ENCODE results near the gene PIP5K1C. TPM values are rescaled to one million over a fixed set of nuclear protein-coding genes. Genes with fewer than 3 reads are reported as not detected.

The PIP5K1C gene
- total RNA-seq, 4 donors from 2014 or later = 25.4 to 91.1 (median 36.4) TPM

DNA sequence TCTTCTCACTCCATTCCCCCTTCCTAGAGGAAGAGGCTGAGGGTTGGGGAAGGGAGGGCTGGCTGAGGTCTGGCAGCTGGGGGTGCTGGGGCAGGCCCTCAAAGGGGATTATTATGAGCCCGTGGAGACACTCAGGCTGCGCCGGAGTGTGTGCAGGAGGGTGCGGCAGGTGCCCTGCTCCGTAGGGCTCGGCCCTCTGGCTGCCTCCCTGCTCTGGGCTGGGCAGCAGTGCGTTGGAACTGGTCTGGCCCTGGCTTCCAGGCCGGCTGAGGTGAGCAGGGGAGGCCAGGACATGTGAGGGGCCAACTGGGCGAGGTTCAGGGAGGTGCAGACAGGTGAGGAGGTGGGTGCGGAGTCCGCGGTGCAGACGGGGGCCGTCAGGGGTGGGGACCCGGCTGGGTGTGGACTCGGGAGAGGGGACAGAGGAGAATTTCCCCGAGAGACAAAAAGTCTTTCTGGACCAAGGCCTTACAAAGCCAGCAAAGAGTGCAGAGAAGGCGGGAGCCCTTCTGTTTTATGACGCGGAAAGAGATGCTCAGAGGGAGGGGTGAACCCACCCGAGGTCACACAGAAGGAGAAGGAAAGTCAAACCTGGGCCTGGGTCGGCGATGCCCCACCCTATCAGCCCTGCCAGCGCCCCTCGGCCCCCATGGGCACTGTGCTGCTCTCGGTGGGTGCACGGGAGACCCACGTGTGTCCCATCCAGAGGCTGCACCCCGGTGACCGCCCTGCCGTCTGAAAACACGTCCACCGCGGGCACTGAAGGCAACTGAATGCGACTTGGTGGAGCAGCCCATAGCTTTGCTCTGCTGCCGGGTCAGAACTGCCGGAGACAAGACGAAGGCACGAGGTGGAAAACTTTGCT, 31.0 kb downstream of the PIP5K1C start:
- H3K27me3 ChIP-seq = no peaks in the 10 kb centered on the region
- intact Hi-C loops (cut with DNase I; ENCODE audit: low total_unique reads) (no loop called here), in situ Hi-C loops (cut with MboI; ENCODE audit: low pct_ligation_motif_present in 1 of 4, low pct_unique_long_range_greater_than_20kb in 1 of 4, low sequenced_read_pairs in 3 of 4) (no loop called here)
- H3K4me3 ChIP-seq = no peak overlapping the region
- 68% methylated on average over 7 to 39 of the region's 39 CpGs for WGBS, 2 donors (ENCODE audit: low coverage in 1 of 2)
- peaks cover 28 to 56% (median 40%) of the 10 kb centered on the region in 4 donors for H3K4me1 ChIP-seq
- DNase-seq = no peak
- H3K9me3 ChIP-seq = no peaks in the 10 kb centered on the region
- no peaks in the 10 kb centered on the region for H3K36me3 ChIP-seq
- TF ChIP-seq EP300 (IDR thresholded peaks at IDR 0.05; ENCODE audit: low read depth) (no peak), CTCF (IDR thresholded peaks at IDR 0.05) (no peak), POLR2A (IDR thresholded peaks at IDR 0.05) (no peak), POLR2AphosphoS5 (IDR thresholded peaks at IDR 0.05) (peak in 1 of 3 donors; percentile 16)
- H3K27ac ChIP-seq = peak overlapping the region; percentile 92 to 96 (median 94)

- TF ChIP-seq POLR2A (IDR thresholded peaks at IDR 0.05) (no peak), POLR2AphosphoS5 (IDR thresholded peaks at IDR 0.05) (no peak), CTCF (IDR thresholded peaks at IDR 0.05) (no peak), EP300 (IDR thresholded peaks at IDR 0.05; ENCODE audit: low read depth) (no peak)
- peak overlapping the region; percentile 92 to 96 (median 94) for H3K27ac ChIP-seq
- intact Hi-C loops (cut with DNase I; ENCODE audit: low total_unique reads) = loop anchor here (1.0 kb wide), 1 partner anchor 32 kb away; the partner anchor contains the start of gene PIP5K1C
- no peaks in the 10 kb centered on the region for H3K27me3 ChIP-seq
- WGBS, 2 donors (ENCODE audit: low coverage in 1 of 2) = 81% methylated on average over 33 of the region's 34 CpGs; no CpG with 5 or more reads in 1 of the 2 donors
- H3K36me3 ChIP-seq = peaks cover 0 to 5% (median 0%) of the 10 kb centered on the region in 4 donors
- no peak for DNase-seq
- no peak overlapping the region for H3K4me3 ChIP-seq
- H3K9me3 ChIP-seq = no peaks in the 10 kb centered on the region
- peaks cover 28 to 56% (median 40%) of the 10 kb centered on the region in 4 donors for H3K4me1 ChIP-seq
- in situ Hi-C loops (cut with MboI; ENCODE audit: low pct_ligation_motif_present in 1 of 4, low pct_unique_long_range_greater_than_20kb in 1 of 4, low sequenced_read_pairs in 3 of 4) = no loop called here
Observed at GRCh38 chr19:3668331-3669081, 31.8 kb downstream of the PIP5K1C start.

DNA sequence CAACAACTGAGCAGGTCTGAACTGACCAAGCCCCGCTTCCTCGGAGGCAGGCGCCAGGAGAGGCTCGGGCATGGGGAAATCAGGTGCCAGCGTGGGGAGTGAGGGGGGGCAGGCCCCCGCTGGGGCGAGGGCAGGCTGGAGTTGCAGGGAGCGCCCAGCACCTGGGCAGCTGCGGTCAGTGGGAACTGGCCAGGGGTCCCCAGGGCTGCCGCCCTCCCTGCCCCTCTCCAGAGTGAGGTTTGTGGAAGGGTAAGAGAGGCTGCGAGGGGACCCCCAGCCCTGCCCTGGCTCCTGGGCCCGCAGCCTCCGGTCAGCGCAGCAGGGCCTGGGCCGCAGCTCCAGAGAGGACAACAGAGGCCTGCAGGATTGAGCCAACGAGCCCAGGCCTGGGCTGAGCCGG, 32.5 kb downstream of the PIP5K1C start:
- TF ChIP-seq EP300 (IDR thresholded peaks at IDR 0.05; ENCODE audit: low read depth) (no peak), POLR2AphosphoS5 (IDR thresholded peaks at IDR 0.05) (no peak), CTCF (IDR thresholded peaks at IDR 0.05) (no peak), POLR2A (IDR thresholded peaks at IDR 0.05) (no peak)
- H3K27ac ChIP-seq = peak overlapping the region; percentile 92 to 96 (median 94)
- WGBS, 2 donors (ENCODE audit: low coverage in 1 of 2) = 95% methylated on average over 15 of the region's 17 CpGs; no CpG with 5 or more reads in 1 of the 2 donors
- no peaks in the 10 kb centered on the region for H3K27me3 ChIP-seq
- no peak overlapping the region for H3K4me3 ChIP-seq
- no peak for DNase-seq
- peaks cover 0 to 7% (median 0%) of the 10 kb centered on the region in 4 donors for H3K36me3 ChIP-seq
- intact Hi-C loops (cut with DNase I; ENCODE audit: low total_unique reads) = loop anchor here (1.0 kb wide), 1 partner anchor 33 kb away; the partner anchor contains the start of gene PIP5K1C
- in situ Hi-C loops (cut with MboI; ENCODE audit: low pct_ligation_motif_present in 1 of 4, low pct_unique_long_range_greater_than_20kb in 1 of 4, low sequenced_read_pairs in 3 of 4) = no loop called here
- peaks cover 28 to 56% (median 40%) of the 10 kb centered on the region in 4 donors for H3K4me1 ChIP-seq
- H3K9me3 ChIP-seq = no peaks in the 10 kb centered on the region
